ENCODE measurements around the gene C1orf94.

The C1orf94 gene

DNA sequence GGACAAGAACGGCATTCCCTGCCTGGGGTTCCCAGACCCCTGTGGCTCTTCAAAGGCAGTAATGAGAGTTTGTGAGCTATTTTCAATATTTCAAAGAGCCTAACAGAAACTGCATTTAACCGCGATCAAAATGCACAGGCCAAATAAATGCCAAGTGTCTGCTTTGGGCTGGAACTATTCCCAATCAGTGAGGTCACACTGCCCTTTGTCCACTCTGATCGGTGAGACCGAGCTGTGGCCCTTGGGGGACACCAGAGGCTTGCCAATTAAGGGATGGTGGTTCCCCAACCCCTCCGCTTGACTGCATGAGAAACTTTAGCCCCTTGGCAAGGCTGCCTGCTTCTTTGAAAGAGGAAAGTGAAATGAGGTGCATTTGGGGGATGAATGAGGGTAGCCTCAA is 31.9 kb upstream of the C1orf94 start:
- no peak overlapping the region for H2AFZ ChIP-seq (ENCODE audit: low read depth, low read length)
- H3K4me3 ChIP-seq (ENCODE audit: low read depth in 1 of 2, low read length in 2 of 2), result no peak overlapping the region
- H3K79me2 ChIP-seq (ENCODE audit: insufficient read depth, low read length), result no peaks in the 10 kb centered on the region
- no peaks in the 10 kb centered on the region for H4K20me1 ChIP-seq (ENCODE audit: insufficient read depth, low read length)
- no peaks in the 10 kb centered on the region for H3K36me3 ChIP-seq (ENCODE audit: insufficient read depth, low read length)
- no peaks in the 10 kb centered on the region for H3K4me1 ChIP-seq (ENCODE audit: insufficient read depth, low read length)
- H3K9me3 ChIP-seq (ENCODE audit: insufficient read depth, low read length, severe bottlenecking), result no peaks in the 10 kb centered on the region
- H3K9ac ChIP-seq (ENCODE audit: low read depth, low read length), result no peak overlapping the region
- DNase-seq (no peak), ATAC-seq (ENCODE audit: insufficient read depth, low read depth) (no peak)
- H3K27me3 ChIP-seq (ENCODE audit: insufficient read depth, low read length, poor library complexity), result peaks cover 12% of the 10 kb centered on the region
- H3K4me2 ChIP-seq (ENCODE audit: insufficient read depth, low read length), result no peak overlapping the region
- TF ChIP-seq EZH2 (IDR thresholded peaks at IDR 0.05; ENCODE audit: borderline replicate concordance, low read depth, low read length, severe bottlenecking), result no peak
- TF ChIP-seq, protein P1, sequence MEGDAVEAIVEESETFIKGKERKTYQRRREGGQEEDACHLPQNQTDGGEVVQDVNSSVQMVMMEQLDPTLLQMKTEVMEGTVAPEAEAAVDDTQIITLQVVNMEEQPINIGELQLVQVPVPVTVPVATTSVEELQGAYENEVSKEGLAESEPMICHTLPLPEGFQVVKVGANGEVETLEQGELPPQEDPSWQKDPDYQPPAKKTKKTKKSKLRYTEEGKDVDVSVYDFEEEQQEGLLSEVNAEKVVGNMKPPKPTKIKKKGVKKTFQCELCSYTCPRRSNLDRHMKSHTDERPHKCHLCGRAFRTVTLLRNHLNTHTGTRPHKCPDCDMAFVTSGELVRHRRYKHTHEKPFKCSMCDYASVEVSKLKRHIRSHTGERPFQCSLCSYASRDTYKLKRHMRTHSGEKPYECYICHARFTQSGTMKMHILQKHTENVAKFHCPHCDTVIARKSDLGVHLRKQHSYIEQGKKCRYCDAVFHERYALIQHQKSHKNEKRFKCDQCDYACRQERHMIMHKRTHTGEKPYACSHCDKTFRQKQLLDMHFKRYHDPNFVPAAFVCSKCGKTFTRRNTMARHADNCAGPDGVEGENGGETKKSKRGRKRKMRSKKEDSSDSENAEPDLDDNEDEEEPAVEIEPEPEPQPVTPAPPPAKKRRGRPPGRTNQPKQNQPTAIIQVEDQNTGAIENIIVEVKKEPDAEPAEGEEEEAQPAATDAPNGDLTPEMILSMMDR (IDR thresholded peaks at IDR 0.05; ENCODE audit: borderline replicate concordance, extremely low read depth, low read length, poor library complexity, severe bottlenecking), result no peak
- no peak overlapping the region for H3K27ac ChIP-seq (ENCODE audit: low read length)

DNA sequence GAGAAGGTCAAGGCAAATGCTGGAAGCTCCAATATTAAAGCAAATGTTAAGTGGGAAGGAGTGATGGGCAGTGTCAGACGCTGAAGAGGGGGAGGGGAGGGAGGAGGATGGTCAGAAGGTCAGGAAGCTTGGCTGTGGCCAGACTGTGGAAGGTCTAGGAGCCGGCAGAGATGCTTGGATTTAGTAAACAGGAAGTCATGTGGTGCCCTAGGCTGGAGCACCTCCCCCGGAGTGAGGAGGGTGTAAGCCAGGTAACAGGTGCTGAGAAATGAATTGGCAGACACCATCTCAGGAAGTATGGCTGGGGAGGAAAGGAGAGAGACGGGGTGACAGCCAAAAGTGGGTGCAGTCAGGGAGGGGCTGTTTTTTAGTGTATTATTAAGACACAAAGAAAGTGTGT is 29.4 kb upstream of the C1orf94 start:
- Histone ChIP-seq H4K20me1 (ENCODE audit: insufficient read depth, low read length) (no peaks in the 10 kb centered on the region), H3K9me3 (ENCODE audit: insufficient read depth, low read length, severe bottlenecking) (no peaks in the 10 kb centered on the region), H2AFZ (ENCODE audit: low read depth, low read length) (no peak overlapping the region), H3K79me2 (ENCODE audit: insufficient read depth, low read length) (no peaks in the 10 kb centered on the region), H3K9ac (ENCODE audit: low read depth, low read length) (no peak overlapping the region), H3K4me2 (ENCODE audit: insufficient read depth, low read length) (no peak overlapping the region), H3K36me3 (ENCODE audit: insufficient read depth, low read length) (no peaks in the 10 kb centered on the region), H3K4me1 (ENCODE audit: insufficient read depth, low read length) (no peaks in the 10 kb centered on the region), H3K27ac (ENCODE audit: low read length) (no peak overlapping the region), H3K27me3 (ENCODE audit: insufficient read depth, low read length, poor library complexity) (peaks cover 12% of the 10 kb centered on the region), H3K4me3 (ENCODE audit: low read depth in 1 of 2, low read length in 2 of 2) (no peak overlapping the region)
- no peak for DNase-seq
- ATAC-seq (ENCODE audit: insufficient read depth, low read depth), result no peak
- no peak for TF ChIP-seq EZH2 (IDR thresholded peaks at IDR 0.05; ENCODE audit: borderline replicate concordance, low read depth, low read length, severe bottlenecking)
- TF ChIP-seq, protein P1 (IDR thresholded peaks at IDR 0.05; ENCODE audit: borderline replicate concordance, extremely low read depth, low read length, poor library complexity, severe bottlenecking), result no peak

DNA sequence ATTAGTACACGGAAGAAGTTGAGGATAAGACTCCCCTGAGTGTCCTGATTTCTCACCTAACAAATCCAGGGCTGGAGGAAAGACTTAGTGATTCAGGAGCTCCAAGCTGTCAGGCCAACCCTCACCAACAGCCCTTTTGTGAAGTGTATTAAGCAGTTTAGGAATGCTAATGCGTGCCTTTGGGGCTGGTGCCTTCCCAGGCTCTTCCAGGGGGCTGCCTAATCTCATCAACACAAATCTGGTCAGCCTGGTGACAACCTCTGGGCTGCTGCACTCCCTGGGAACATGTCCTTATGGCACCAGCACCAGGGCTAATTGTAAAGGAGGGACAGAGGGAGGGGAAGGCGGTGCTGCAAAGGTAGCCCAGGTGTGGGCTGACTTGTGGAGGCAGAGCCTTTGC is 27.2 kb upstream of the C1orf94 start:
- Histone ChIP-seq H2AFZ (ENCODE audit: low read depth, low read length) (no peak overlapping the region), H3K27me3 (ENCODE audit: insufficient read depth, low read length, poor library complexity) (peaks cover 12% of the 10 kb centered on the region), H3K4me3 (ENCODE audit: low read depth in 1 of 2, low read length in 2 of 2) (no peak overlapping the region), H3K27ac (ENCODE audit: low read length) (no peak overlapping the region), H3K9ac (ENCODE audit: low read depth, low read length) (no peak overlapping the region), H3K9me3 (ENCODE audit: insufficient read depth, low read length, severe bottlenecking) (no peaks in the 10 kb centered on the region), H3K36me3 (ENCODE audit: insufficient read depth, low read length) (no peaks in the 10 kb centered on the region), H3K4me1 (ENCODE audit: insufficient read depth, low read length) (no peaks in the 10 kb centered on the region), H3K79me2 (ENCODE audit: insufficient read depth, low read length) (no peaks in the 10 kb centered on the region), H3K4me2 (ENCODE audit: insufficient read depth, low read length) (no peak overlapping the region), H4K20me1 (ENCODE audit: insufficient read depth, low read length) (no peaks in the 10 kb centered on the region)
- no peak for ATAC-seq (ENCODE audit: insufficient read depth, low read depth)
- no peak for DNase-seq
- TF ChIP-seq, protein P1 (IDR thresholded peaks at IDR 0.05; ENCODE audit: borderline replicate concordance, extremely low read depth, low read length, poor library complexity, severe bottlenecking), result no peak
- no peak for TF ChIP-seq EZH2 (IDR thresholded peaks at IDR 0.05; ENCODE audit: borderline replicate concordance, low read depth, low read length, severe bottlenecking)

DNA sequence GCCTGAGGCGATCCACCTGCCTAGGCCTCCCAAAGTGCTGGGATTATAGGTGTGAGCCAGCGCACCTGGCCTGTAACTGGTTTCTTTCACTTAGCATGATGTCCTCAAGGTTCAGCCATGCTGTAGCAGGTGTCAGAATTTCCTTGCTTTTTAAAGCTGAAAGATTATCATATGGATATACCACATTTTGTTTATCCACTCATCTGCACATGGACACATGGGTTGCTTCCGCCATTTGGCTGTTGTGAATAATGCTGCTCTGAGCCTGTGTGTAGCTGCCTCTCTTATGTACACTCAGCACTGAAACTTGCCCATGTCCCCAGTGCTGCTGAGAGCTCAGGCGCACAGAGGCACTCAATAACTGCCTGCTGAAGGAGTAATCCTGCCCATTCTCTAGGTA is 23.5 kb upstream of the C1orf94 start:
- no peak for TF ChIP-seq EZH2 (IDR thresholded peaks at IDR 0.05; ENCODE audit: borderline replicate concordance, low read depth, low read length, severe bottlenecking)
- TF ChIP-seq, protein P1 (IDR thresholded peaks at IDR 0.05; ENCODE audit: borderline replicate concordance, extremely low read depth, low read length, poor library complexity, severe bottlenecking), result no peak
- ATAC-seq (ENCODE audit: insufficient read depth, low read depth), result no peak
- H3K9ac ChIP-seq (ENCODE audit: low read depth, low read length), result no peak overlapping the region
- H3K36me3 ChIP-seq (ENCODE audit: insufficient read depth, low read length), result no peaks in the 10 kb centered on the region
- H3K4me1 ChIP-seq (ENCODE audit: insufficient read depth, low read length), result no peaks in the 10 kb centered on the region
- no peak overlapping the region for H3K4me2 ChIP-seq (ENCODE audit: insufficient read depth, low read length)
- no peak overlapping the region for H3K4me3 ChIP-seq (ENCODE audit: low read depth in 1 of 2, low read length in 2 of 2)
- no peaks in the 10 kb centered on the region for H3K9me3 ChIP-seq (ENCODE audit: insufficient read depth, low read length, severe bottlenecking)
- H4K20me1 ChIP-seq (ENCODE audit: insufficient read depth, low read length), result no peaks in the 10 kb centered on the region
- peaks cover 15% of the 10 kb centered on the region for H3K27me3 ChIP-seq (ENCODE audit: insufficient read depth, low read length, poor library complexity)
- no peak for DNase-seq
- no peak overlapping the region for H2AFZ ChIP-seq (ENCODE audit: low read depth, low read length)
- H3K79me2 ChIP-seq (ENCODE audit: insufficient read depth, low read length), result no peaks in the 10 kb centered on the region
- no peak overlapping the region for H3K27ac ChIP-seq (ENCODE audit: low read length)
